ENCODE measurements around the gene ROR2.

ROR2 gene

GRCh38 chr9:91660521-91660920, 289.5 kb downstream of the ROR2 start:
- Histone ChIP-seq H2AFZ (ENCODE audit: low read depth) (no peak overlapping the region), H3K4me3 (IDR thresholded peaks at IDR 0.05; ENCODE audit: insufficient read depth, low read depth, low read length) (no peak overlapping the region), H4K20me1 (ENCODE audit: insufficient read depth) (no peaks in the 10 kb centered on the region), H3K79me2 (ENCODE audit: insufficient read depth, low read depth) (no peaks in the 10 kb centered on the region), H3K27ac (no peak overlapping the region), H3K36me3 (ENCODE audit: insufficient read depth) (no peaks in the 10 kb centered on the region), H3K27me3 (ENCODE audit: insufficient read depth, low read depth) (no peaks in the 10 kb centered on the region), H3K4me2 (no peak overlapping the region), H3K4me1 (ENCODE audit: low read depth, poor library complexity, severe bottlenecking) (no peaks in the 10 kb centered on the region), H3K9ac (no peak overlapping the region)
- TF ChIP-seq CTCF (conservative IDR thresholded peaks at IDR 0.05; ENCODE audit: low read depth, low read length), result no peak

- no peak overlapping the region for H3K27ac ChIP-seq
- H2AFZ ChIP-seq (ENCODE audit: low read depth), result no peak overlapping the region
Measured at GRCh38 chr9:91659529-91660495, 290.2 kb downstream of the ROR2 start.

GRCh38 chr9:91658513-91659105, 291.4 kb downstream of the ROR2 start:
- H2AFZ ChIP-seq (ENCODE audit: low read depth), result no peak overlapping the region
- TF ChIP-seq CTCF (conservative IDR thresholded peaks at IDR 0.05; ENCODE audit: low read depth, low read length), result no peak
- H4K20me1 ChIP-seq (ENCODE audit: insufficient read depth), result no peaks in the 10 kb centered on the region
- H3K27ac ChIP-seq, result no peak overlapping the region
- no peak overlapping the region for H3K9ac ChIP-seq
- H3K4me1 ChIP-seq (ENCODE audit: low read depth, poor library complexity, severe bottlenecking), result no peaks in the 10 kb centered on the region
- no peaks in the 10 kb centered on the region for H3K27me3 ChIP-seq (ENCODE audit: insufficient read depth, low read depth)
- no peaks in the 10 kb centered on the region for H3K79me2 ChIP-seq (ENCODE audit: insufficient read depth, low read depth)
- no peak overlapping the region for H3K4me2 ChIP-seq
- H3K36me3 ChIP-seq (ENCODE audit: insufficient read depth), result no peaks in the 10 kb centered on the region
- no peak overlapping the region for H3K4me3 ChIP-seq (IDR thresholded peaks at IDR 0.05; ENCODE audit: insufficient read depth, low read depth, low read length)

More at GRCh38 chr9:91659529-91660495, 290.2 kb downstream of the ROR2 start:
- TF ChIP-seq CTCF (conservative IDR thresholded peaks at IDR 0.05; ENCODE audit: low read depth, low read length), result 0 out of 2 replicates have a peak, but pooled peaks have one; percentile 20
- no peaks in the 10 kb centered on the region for H3K4me1 ChIP-seq (ENCODE audit: low read depth, poor library complexity, severe bottlenecking)
- no peak overlapping the region for H3K4me2 ChIP-seq
- no peaks in the 10 kb centered on the region for H3K36me3 ChIP-seq (ENCODE audit: insufficient read depth)
- no peak overlapping the region for H3K9ac ChIP-seq
- H3K4me3 ChIP-seq (IDR thresholded peaks at IDR 0.05; ENCODE audit: insufficient read depth, low read depth, low read length), result no peak overlapping the region
- no peaks in the 10 kb centered on the region for H3K27me3 ChIP-seq (ENCODE audit: insufficient read depth, low read depth)
- no peaks in the 10 kb centered on the region for H4K20me1 ChIP-seq (ENCODE audit: insufficient read depth)
- H3K79me2 ChIP-seq (ENCODE audit: insufficient read depth, low read depth), result no peaks in the 10 kb centered on the region

- H4K20me1 ChIP-seq (ENCODE audit: insufficient read depth), result no peaks in the 10 kb centered on the region
- H3K27me3 ChIP-seq (ENCODE audit: insufficient read depth, low read depth), result no peaks in the 10 kb centered on the region
- H3K36me3 ChIP-seq (ENCODE audit: insufficient read depth), result no peaks in the 10 kb centered on the region
- H3K4me2 ChIP-seq, result no peak overlapping the region
- H3K4me3 ChIP-seq (IDR thresholded peaks at IDR 0.05; ENCODE audit: insufficient read depth, low read depth, low read length), result no peak overlapping the region
- H3K79me2 ChIP-seq (ENCODE audit: insufficient read depth, low read depth), result no peaks in the 10 kb centered on the region
- H3K27ac ChIP-seq, result no peak overlapping the region
- TF ChIP-seq CTCF (conservative IDR thresholded peaks at IDR 0.05; ENCODE audit: low read depth, low read length), result no peak
- H3K9ac ChIP-seq, result no peak overlapping the region
- no peak overlapping the region for H2AFZ ChIP-seq (ENCODE audit: low read depth)
- no peaks in the 10 kb centered on the region for H3K4me1 ChIP-seq (ENCODE audit: low read depth, poor library complexity, severe bottlenecking)
Measured at GRCh38 chr9:91657501-91657900, 292.5 kb downstream of the ROR2 start.

Measured in KMS-11 (cell line).